ENCODE results near the gene LEFTY2.
A peak's percentile ranks its signal among the peaks of the same experiment; 100 is the strongest.
"Not testable (repeated sequence)": the region's sequence is repeated elsewhere in the genome, so short reads cannot be mapped to it uniquely, and the experiment has no call there.

The LEFTY2 gene, protein sequence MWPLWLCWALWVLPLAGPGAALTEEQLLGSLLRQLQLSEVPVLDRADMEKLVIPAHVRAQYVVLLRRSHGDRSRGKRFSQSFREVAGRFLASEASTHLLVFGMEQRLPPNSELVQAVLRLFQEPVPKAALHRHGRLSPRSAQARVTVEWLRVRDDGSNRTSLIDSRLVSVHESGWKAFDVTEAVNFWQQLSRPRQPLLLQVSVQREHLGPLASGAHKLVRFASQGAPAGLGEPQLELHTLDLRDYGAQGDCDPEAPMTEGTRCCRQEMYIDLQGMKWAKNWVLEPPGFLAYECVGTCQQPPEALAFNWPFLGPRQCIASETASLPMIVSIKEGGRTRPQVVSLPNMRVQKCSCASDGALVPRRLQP

DNA sequence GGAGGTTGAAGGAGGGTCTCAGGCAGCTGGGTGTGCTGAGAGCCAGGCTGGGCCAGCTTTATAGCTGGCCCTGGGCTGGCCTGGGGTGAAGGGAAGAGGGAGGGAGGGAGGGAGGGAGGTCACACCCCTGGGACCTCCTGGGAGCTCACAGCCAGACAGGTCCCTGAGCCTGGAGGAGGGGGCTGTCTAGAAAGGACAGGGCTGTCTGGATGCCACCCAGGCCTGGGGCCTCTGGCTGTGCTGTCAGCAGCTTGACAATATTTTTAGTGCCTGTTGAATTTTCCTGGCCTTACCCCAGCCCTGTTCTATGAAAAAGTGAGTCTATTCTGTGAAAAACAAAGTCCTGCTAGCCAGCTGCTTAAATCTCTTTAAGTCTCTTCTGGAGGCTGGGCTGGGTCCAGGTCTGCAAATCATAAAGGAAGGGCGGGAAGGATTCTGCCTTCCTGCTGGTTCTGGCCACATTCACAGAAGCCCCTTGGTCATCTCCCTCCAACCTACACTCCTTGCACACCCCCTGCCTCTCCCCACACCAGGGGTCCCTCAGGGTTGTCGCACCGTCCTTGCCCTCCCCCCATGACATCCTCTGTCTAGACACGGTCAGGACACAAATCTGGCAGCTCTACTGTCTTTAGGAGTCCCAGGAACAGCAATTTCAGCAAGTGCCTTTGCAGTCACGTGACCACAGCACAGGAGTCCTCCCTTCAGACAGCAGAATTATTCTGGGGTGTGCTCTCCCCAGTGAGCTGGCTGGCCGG, at the start of gene LEFTY2:
Gene LEFTY2 (minus strand): TSS at position 34 of the 755 bp plus-strand sequence. CDS start 80 bp downstream, outside the sequence.
- no peak for DNase-seq (ENCODE audit: low read depth in 2 of 2)

DNA sequence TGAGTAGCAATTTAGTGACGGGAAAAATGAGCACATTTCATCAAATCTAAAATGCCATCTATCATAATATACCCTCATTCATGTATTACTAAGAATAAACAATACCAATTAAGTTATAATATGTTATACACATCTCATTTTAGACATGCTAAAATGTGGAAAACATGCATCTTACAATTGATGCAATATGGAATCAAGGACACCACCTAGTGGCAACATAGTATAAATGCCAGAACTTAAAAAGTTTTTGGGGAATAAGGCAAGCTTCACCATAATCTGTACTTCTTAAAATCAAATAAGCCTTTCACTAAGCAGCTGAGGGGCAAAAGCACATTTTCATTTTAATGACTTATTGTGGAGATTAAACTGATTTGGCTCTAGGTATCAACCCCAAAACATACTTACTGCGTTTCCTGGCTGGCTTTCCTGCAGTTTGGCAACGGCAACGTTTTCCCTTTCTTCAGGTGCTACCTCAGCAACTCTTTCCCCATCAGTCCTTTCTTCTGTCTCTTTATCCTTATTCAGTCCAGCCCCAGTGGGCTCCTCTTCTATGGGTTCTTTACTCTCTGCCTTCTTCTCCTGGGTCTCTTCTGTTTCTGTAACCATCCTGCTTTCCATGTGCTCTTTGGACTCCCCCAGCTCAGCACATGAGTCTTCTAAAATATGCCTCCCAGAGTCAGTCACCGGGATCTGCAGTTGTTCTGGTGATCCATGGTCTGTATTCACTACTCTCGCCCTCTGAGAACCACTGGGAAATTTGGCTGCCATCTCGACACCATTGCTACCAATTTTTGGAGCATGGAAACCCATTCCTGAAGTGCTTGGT, 46.7 kb upstream of the LEFTY2 start:
- no peak for DNase-seq (ENCODE audit: low read depth in 2 of 2)

DNA sequence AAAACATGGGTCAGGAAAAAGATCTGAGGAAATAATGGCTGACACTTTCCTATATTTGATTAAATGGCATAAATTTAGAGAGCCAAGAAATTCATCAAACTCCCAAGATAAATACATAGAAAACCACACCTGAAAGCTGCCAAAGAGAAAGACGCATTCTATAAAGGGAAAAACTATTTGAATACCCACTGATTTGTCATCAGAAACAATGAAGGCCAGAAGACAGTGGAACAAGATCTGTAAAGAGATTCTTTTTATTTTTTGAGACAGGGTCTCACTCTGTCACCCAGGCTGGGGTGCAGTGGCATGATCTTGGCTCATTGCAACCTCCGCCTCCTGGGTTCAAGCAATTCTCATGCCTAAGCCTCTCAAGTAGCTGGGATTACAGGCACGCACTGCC, 40.7 kb upstream of the LEFTY2 start:
- DNase-seq (ENCODE audit: low read depth in 2 of 2) = no peak

DNA sequence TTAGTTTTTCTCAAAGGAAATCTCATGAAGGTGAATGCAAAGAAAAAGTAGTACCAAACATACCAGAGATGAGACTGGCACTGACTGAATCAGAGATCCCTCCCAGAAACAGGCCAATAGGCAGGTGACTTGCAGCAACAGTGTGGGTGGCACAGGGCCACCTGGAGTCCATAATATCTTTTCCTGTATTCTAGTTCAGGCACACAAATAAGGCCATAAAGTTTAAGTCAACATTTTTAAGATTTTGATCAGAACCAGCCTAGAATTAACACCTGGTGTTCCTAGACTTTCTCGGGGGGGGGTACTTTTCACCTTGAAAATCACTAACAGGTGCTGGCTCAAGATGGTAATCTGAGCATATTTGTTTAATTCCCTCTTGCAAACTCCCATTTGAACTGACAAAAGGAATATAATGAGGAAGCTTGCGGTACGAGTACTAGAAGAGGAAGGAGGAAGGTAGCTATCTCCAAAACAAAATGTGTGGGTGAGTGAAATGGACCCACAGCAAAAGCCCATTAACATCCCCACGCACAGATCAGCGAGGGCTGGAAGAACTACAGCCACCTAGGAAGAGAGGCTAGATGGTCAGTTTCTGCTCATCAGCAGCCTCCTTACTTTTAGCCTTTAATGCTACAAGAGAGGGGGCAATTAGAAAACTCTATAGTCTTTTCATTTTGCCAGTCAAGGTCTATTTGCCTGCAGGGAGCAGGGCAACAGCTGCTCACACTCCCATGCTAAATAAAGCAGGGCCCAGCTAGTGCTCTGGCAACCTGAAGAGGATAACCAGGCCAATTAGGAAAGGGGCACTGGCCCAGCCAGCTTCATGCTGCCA, 39.2 kb upstream of the LEFTY2 start:
- DNase-seq (ENCODE audit: low read depth in 2 of 2) = no peak

DNA sequence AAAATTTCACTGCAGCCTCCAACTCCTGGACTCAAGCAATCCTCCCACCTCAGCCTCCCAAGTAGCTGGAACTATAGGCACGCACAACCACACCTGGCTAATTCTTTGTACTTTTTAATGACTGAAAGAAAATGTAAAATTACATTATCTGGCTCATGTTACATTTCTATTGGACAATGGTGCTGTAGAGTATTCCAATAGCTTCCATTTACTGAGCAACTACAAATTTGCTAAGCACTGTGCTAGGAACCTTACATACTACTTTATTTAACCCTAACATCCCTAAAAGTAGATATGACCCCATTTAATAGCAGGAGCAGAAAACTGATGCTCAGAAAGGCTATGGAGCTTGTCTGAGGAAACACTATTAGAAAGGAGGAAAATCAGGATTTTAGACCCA, 38.4 kb upstream of the LEFTY2 start:
- no peak for DNase-seq (ENCODE audit: low read depth in 2 of 2)

DNA sequence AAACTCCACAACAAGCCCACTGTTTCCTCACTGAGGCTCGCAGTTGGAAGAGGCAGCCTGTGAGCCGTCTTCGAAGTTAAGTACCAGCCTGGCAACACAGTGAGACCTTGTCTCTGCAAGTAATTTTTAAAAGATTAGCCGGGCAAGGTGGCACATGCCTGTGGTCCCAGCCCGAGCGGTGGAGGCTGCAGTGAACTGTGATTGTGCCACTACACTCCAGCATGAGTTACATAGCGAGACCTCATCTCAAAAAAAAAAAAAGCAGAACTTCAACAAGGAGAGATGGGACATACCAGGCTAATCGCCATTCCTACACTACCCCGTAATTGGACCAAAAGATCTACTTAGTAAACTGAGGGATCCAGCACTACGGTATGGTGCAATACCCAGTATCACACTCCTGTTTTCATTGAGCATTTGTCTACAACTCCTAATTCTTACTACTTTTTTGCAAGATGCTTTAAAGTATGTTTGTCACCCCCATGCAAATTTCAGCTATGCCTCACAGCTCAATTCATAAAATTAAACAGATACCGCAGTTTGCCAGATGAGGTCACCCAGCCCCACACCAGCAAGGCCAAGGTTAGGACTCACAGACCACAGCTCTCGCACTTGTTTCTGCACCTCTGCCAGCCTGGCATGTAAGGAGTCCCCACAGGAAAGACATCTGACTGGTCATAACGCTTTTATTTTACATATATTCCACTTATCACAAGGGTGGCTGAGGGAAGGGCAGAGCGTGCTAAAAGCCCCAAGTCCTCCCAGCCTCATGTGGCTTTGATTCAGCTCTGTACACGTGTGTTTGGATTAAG, 37.1 kb upstream of the LEFTY2 start:
- DNase-seq (ENCODE audit: low read depth in 2 of 2) = no peak

DNA sequence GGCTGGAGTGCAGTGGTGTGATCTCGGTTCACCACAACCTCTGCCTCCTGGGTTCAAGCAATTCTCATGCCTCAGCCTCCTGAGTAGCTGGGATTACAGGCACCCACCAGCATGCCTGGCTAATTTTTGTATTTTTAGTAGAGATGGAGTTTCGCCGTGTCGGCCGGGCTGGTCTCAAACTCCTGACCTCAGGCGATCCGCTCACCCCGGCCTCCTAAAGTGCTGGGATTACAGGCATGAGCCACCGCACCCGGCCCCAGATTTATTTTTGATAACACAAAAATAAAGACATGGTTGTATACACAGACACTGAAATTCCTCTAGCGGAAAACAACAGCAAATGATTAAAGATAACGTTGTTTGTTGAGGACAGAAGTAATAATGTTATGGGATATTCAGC, 34.1 kb upstream of the LEFTY2 start:
- not testable (repeated sequence) for DNase-seq (ENCODE audit: low read depth in 2 of 2)

DNA sequence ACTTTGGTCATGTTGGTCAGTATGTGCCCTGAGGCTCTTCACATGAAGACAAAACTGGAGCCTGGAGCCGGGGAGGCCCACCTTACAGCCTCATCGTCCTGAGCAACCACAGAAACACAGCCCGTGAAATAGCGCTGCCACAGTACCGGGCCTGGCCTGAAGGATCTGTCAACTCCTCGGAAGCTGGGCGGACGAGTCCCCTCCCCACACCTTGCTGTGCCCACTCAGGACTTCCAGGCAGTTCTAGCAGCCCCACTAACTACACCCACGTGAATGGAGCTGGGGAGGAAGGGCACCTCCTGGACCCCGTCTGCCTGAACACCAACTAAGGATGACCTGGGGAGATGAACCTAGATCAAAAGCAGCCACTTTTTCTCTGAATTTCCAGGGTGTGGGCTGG, 33.4 kb upstream of the LEFTY2 start:
- no peak for DNase-seq (ENCODE audit: low read depth in 2 of 2)

DNA sequence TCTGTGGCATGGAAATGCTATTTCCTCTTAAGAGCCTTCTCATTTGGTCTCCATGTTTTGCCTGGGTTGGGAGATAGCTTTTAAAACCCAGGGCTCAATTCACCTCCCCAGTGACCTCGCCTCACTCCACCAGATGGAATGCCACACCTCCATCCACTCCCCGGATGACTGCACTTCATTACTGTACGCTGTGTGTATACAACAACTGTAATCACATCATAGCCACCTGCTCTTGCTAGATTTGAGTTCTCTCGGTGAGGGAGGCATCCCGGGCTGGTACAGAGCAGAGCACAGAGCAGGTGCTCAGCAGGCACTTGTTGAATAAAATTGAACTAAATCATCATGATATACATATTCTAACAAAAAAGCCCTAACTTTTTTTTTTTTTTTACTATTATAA, 32.1 kb upstream of the LEFTY2 start:
- DNase-seq (ENCODE audit: low read depth in 2 of 2) = no peak

DNA sequence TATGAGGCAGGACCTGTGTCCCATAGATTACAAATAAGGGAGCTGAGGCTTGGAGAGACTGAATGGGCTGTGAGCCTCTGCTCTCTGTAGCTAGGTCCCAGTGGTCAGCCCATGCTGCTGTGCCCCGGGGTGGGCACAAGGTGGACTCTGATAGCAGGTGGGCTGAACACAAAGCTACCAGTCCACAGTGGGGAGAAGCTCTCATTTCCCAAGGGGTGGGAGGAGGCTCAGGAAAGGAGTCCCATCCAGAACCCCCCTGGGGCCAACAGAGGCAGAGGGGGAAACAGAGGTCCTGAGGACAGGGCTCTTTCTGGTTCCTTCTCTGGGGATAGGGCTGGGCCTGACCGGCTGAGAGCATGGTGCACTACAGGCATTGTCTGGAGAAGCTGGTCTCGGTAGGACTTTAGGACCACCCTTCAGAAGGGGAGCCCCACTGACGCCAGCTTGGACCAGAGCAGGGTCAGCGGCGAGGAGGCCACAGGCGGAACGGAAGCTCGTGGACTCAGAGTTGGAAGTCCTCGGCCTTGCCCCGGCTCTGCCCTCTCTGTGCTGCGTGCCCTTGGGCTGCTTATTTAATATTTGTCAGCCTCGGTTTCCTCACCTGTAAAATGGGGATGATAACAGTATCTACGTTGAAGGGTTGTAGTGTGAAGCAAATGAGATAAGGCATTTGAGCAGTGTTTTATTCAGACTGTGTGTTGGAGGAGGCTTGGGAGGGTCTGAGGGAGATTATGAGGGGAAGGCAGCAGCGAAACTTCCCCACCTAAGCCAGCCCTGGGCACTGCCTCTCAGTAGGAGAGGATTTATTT, 31.5 kb upstream of the LEFTY2 start:
- no peak for DNase-seq (ENCODE audit: low read depth in 2 of 2)

DNA sequence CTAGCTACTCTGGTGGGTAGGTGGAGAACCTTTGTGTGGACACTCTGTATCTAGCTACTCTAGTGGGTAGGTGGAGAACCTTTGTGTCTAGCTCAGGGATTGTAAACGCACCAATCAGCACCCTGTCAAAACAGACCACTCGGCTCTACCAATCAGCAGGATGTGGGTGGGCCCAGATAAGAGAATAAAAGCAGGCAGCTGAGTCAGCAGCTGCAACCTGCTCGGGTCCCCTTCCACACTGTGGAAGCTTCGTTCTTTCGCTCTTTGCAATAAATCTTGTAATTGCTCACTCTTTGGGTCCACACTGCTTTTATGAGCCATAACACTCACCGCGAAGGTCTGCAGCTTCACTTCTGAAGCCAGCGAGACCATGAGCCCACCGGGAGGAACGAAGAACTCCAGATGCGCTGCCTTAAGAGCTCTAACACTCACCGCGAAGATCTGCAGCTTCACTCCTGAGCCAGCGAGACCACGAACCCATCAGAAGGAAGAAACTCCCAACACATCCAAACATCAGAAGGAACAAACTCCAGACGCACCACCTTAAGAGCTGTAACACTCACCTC, 29.7 kb upstream of the LEFTY2 start:
- not testable (repeated sequence) for DNase-seq (ENCODE audit: low read depth in 2 of 2)

DNA sequence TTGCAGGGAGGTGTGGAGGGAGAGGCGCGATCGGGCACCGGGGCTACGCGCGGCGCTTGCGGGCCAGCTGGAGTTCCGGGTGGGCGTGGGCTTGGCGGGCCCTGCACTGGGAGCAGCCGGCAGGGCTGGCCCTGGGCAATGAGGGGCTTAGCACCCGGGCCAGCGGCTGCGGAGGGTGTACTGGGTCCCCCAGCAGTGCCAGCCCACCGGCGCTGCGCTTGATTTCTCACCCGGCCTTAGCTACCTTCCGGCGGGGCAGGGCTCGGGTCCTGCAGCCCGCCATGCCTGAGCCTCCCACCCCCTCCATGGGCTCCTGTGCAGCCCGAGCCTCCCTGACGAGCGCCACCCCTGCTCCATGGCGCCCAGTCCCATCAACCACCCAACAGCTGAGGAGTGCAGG, 28.7 kb upstream of the LEFTY2 start:
- DNase-seq (ENCODE audit: low read depth in 2 of 2) = not testable (repeated sequence)

DNA sequence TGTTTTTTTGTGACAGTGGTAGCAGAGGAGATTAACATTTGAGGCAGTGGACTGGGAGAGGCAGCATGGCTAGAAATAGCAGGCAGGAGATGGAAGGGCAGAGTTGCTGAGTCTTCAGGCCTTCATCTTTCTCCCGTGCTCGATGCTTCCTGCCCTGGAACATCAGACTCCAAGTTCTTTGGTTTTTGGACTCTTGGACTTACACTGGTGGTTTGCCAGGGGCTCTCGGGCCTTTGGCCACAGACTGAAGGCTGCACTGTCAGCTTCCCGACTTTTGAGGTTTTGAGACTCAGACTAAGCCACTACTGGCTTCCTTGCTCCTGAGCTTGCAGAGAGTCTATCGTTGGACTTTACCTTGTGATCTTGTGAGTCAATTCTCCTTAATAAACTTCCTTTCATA, 24.2 kb upstream of the LEFTY2 start:
- DNase-seq (ENCODE audit: low read depth in 2 of 2) = no peak

DNA sequence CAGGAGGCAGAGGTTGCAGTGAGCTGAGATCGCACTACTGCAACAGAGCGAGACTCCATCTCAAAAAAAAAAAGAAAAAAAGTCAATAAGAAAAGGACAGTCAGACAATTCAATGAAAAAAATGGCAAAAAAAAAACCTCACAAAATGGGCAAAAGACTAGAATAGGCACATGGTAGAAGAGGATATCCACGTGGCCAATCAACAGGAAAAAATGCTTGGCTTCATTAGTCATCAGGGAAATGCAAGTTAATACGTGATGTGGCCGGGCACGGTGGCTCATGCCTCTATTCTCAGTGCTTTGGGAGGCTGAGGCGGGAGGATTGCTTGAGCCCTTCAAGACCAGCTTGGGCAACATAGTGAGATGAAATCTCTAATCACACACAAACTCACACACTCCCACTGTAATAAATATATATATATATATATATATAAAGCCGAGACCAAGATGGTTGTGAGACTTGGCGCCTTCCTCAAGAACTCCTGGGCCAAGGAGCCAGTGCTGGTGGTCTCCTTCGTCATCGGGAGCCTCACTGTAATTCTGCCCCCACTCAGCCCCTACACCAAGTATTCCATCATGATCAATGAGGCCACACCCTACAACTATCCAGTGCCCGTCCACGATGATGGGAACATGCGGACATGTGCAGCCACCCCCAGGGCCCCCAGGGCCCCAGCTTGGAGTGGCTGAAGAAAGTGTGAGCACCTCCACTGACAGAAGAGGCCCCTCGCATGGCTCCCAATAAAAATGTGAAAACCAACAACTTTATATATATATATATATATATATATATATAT, 22.9 kb upstream of the LEFTY2 start:
- no peak for DNase-seq (ENCODE audit: low read depth in 2 of 2)

DNA sequence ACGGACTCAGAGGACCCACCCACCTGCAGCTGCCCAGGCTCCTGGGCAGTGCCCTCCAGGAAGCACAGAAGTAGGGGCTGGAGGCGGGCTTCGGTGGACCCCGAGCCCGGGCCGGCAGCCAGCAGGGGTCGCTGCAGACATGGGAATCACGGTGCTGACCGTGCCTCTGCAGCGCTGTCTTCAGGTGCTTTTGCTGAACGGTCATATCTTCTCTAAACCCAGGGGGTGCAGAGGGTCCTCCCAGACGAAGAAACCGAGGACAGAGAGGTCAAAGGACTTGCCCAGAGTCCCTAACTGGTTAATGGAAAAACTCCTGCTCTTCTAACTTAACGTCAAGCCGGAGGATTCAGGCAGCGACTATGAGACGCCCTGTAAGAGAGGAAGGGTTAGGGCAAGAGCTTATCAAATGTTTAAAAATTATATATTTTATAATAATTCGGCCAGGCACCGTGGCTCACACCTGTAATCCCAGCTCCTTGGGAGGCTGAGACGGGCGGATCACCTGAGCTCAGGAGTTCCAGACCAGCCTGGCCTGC, 21.5 kb upstream of the LEFTY2 start:
- DNase-seq (ENCODE audit: low read depth in 2 of 2) = peak; percentile 64 to 77

DNA sequence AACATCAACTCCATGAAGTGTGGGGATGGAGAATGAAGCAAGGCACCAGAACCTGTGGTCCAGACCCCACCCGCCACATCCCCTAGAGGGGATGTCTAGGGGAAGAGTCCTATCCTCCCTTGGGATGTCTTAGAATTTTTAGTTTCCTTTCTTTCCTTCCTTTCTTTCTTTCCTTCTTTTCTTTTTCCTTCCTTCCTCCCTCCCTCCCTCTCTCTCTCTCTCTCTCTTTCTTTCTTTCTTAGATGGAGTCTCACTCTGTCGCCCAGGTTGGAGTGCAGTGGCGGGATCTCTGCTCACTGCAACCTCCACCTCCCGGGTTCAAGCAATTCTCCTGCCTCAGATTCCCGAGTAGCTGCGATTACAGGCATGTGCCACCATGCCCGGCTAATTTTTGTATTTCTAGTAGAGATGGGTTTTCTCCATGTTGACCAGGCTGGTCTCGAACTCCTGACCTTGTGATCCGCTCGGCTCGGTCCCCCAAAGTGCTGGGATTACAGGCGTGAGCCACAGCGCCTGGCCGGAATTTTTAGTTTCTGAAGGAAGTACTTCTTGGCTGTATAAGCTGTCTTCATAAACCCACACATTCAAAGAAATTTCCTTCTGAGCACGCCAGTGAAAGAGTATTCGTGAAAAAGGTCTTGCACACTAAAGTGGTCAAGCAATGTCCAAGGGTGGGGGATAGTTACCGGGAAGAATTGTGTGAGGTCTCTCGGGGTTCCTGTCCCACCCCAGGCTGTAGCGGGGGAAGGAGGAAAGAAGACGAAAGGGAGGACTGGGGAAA, 20.8 kb upstream of the LEFTY2 start:
- DNase-seq (ENCODE audit: low read depth in 2 of 2) = no peak

DNA sequence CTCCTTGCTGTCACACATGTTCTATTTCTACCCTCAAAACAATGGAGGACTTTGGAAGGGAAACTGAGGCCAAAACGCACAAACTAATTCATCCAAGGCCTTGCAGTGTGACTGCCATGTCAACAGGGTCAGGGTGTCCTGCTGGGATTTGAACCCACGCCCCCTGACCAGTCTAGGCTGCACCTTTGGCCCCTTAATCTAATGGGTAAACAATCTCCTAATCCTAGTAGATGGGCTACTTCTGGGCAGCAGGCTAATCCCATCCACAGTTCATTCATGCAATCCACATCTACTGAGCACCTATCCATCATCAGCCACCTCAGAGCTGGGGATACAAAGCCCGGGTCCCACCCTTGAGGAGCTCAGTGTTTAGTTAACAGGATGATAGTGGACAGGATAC, 17.0 kb upstream of the LEFTY2 start:
- DNase-seq (ENCODE audit: low read depth in 2 of 2) = no peak

DNA sequence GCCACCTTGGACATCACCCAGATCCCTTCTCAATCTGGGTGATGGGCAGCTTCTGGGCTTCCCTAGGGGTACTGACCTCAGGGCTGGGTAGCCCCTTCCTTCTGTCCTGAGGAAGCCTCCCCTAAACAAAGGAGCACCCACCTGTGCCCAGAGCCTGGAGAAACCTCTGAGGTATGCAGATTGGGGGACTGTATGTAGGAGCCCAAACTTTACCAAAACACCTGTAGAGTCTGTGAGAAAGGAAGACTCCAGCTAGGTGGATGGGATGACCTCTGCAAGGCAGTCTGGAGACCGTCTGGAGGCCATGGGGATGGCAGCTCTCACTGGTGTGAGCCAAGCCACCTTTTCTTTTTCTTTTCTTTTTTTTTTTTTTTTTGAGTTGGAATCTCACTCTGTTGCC, 13.7 kb upstream of the LEFTY2 start:
- no peak for DNase-seq (ENCODE audit: low read depth in 2 of 2)
